ENCODE measurements around the gene PGF. TPM values are rescaled to one million over a fixed set of nuclear protein-coding genes. Genes with fewer than 3 reads are reported as not detected.

PGF gene
- total RNA-seq, 3 donors from 2014 or later: 3.7 to 17.9 (median 8.2) TPM

DNA sequence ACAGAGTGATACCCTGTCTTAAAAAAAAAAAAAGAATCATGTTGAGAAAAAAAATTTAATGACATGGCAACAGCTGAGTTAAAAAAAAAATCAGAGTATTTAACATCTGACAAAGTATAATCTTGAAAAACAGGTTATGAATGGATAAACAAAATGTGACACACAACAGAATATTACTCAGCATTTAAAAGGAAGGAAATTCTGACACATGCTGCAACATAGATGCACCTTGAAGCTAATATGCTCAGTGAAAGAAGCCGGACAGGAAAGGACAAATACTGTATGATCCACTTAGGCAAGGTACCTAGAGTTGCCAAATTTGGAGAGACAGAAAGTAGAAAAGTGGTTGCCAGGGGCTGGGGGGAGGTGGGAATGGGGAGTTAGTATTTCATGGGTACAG, 27.9 kb upstream of the PGF start:
- TF ChIP-seq POLR2AphosphoS5 (IDR thresholded peaks at IDR 0.05) (no peak), POLR2A (IDR thresholded peaks at IDR 0.05) (no peak), CTCF (IDR thresholded peaks at IDR 0.05) (no peak)
- no peaks in the 10 kb centered on the region for H3K36me3 ChIP-seq
- H3K4me3 ChIP-seq: no peak overlapping the region
- H3K27me3 ChIP-seq: no peaks in the 10 kb centered on the region
- peaks cover 2 to 10% of the 10 kb centered on the region in 2 donors for H3K4me1 ChIP-seq
- intact Hi-C loops (cut with DNase I; ENCODE audit: low total_unique reads): no loop called here
- no peaks in the 10 kb centered on the region for H3K9me3 ChIP-seq
- no peak for DNase-seq (ENCODE audit: low spot score in 2 of 2)
- no peak overlapping the region for H3K27ac ChIP-seq

- intact Hi-C loops (cut with DNase I; ENCODE audit: low total_unique reads): no loop called here
- H3K4me1 ChIP-seq: peaks cover 2 to 10% of the 10 kb centered on the region in 2 donors
- H3K9me3 ChIP-seq: no peaks in the 10 kb centered on the region
- DNase-seq (ENCODE audit: low spot score in 2 of 2): no peak
- no peak overlapping the region for H3K27ac ChIP-seq
- H3K36me3 ChIP-seq: no peaks in the 10 kb centered on the region
- TF ChIP-seq POLR2AphosphoS5 (IDR thresholded peaks at IDR 0.05): no peak
- no peak for TF ChIP-seq CTCF (IDR thresholded peaks at IDR 0.05)
- no peak for TF ChIP-seq POLR2A (IDR thresholded peaks at IDR 0.05)
- no peaks in the 10 kb centered on the region for H3K27me3 ChIP-seq
- H3K4me3 ChIP-seq: no peak overlapping the region
These were observed 27.3 kb upstream of the PGF start for GRCh38 chr14:74982661-74983060.

DNA sequence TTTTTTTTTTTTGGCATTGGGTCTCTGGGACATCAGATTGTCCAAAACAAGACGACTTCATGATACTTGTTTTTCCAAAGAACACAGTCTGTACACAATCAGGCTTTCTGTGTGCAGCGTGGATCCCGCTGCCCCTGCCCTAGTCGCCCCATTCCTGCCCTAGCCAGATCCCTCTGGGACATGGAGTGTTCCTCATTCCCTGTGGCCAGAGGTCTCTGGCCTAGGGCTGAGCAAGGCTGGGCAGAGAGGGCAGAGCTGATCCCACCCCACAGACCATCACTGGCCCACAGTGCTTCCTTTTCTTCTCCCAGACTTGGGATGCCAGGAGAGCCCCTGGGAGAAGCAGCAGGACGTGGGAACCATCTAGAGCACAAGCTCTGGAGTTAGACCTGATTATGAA, 26.4 kb upstream of the PGF start:
- no peak for TF ChIP-seq POLR2AphosphoS5 (IDR thresholded peaks at IDR 0.05)
- no peak for TF ChIP-seq CTCF (IDR thresholded peaks at IDR 0.05)
- TF ChIP-seq POLR2A (IDR thresholded peaks at IDR 0.05): no peak
- Histone ChIP-seq H3K27me3 (no peaks in the 10 kb centered on the region), H3K4me3 (no peak overlapping the region), H3K36me3 (no peaks in the 10 kb centered on the region), H3K9me3 (no peaks in the 10 kb centered on the region), H3K27ac (peak overlapping the region in 1 of 2 donors; percentile 55), H3K4me1 (peaks cover 2 to 10% of the 10 kb centered on the region in 2 donors)
- DNase-seq (ENCODE audit: low spot score in 2 of 2): no peak
- intact Hi-C loops (cut with DNase I; ENCODE audit: low total_unique reads): no loop called here

DNA sequence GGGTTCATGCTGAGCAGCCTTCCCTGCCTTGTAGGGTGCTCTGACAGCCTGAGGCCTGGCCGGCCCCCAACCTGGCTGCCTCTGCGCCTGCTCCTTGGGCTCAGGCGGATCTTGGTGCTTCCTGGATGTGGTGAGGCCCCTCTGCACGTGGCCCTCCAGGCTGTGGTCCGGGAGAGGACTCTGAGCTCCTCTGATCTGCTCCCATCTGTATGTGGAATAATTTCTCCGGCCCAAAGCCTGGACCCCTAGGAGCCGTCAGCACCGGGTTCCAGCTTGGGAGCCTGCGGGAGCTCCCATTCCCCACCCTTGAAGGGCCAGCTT, 26.0 kb upstream of the PGF start:
- DNase-seq (ENCODE audit: low spot score in 2 of 2): no peak
- Histone ChIP-seq H3K4me3 (no peak overlapping the region), H3K9me3 (no peaks in the 10 kb centered on the region), H3K27ac (peak overlapping the region; percentile 3 to 45), H3K27me3 (no peaks in the 10 kb centered on the region), H3K4me1 (peaks cover 2 to 10% of the 10 kb centered on the region in 2 donors), H3K36me3 (no peaks in the 10 kb centered on the region)
- TF ChIP-seq CTCF (IDR thresholded peaks at IDR 0.05) (no peak), POLR2AphosphoS5 (IDR thresholded peaks at IDR 0.05) (no peak), POLR2A (IDR thresholded peaks at IDR 0.05) (no peak)
- intact Hi-C loops (cut with DNase I; ENCODE audit: low total_unique reads): no loop called here

DNA sequence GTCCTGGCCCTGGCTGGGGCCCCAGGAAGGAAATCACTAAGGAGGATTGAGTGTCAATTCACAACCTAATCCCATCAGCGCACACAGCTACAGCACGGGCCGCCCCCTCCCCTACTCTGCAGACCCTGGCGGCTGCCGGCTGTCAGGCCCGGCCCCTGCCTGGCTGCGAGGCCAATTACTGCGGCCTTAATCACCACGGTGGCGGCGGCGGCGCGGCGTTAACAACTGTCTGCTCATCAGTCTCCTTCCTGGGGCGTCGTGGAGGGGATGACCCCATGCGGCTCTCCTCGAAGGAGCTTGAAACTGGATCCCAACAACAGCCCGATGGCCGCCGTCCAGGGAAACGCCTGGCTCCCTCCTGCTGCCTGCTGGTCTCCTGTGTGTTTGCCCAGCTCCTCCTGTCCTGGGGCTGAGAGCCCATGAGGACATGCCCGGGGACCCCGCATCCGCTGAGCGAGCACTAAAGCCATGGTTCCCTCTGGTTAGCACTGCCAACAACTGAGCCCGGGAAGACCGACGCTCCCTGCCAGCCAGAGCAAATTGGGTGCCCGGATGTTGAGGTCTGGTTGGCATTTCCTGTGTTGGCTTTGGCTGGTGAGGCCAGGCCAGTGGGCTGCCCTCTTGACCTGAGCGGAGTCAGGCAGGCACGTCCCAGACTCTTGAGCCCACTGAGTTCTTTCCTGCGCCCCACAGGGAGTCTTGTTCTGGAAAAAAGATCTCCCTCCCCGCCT, 25.5 kb upstream of the PGF start:
- Histone ChIP-seq H3K4me1 (peaks cover 2 to 10% of the 10 kb centered on the region in 2 donors), H3K4me3 (no peak overlapping the region), H3K27me3 (no peaks in the 10 kb centered on the region), H3K27ac (peak overlapping the region; percentile 3 to 45), H3K9me3 (no peaks in the 10 kb centered on the region), H3K36me3 (no peaks in the 10 kb centered on the region)
- DNase-seq (ENCODE audit: low spot score in 2 of 2): no peak
- intact Hi-C loops (cut with DNase I; ENCODE audit: low total_unique reads): no loop called here
- no peak for TF ChIP-seq CTCF (IDR thresholded peaks at IDR 0.05)
- no peak for TF ChIP-seq POLR2AphosphoS5 (IDR thresholded peaks at IDR 0.05)
- no peak for TF ChIP-seq POLR2A (IDR thresholded peaks at IDR 0.05)
